Middle frontal gyrus (tissue), 1 donor: ENCODE data around the gene SERPINB3.
"Not testable (repeated sequence)": the region's sequence is repeated elsewhere in the genome, so short reads cannot be mapped to it uniquely, and the experiment has no call there.

Source experiments
- DNase-seq: peaks from one replicate; pipeline ENCODE4 v3.0.0-alpha.2; 2015; ENCODE audit warnings: low spot score; ENCODE audit errors: extremely low spot score

Gene SERPINB3

GRCh38 chr18:63661750-63662149 lies at the start of gene SERPINB3:
TSS of gene SERPINB3 (minus strand) at chr18:63661893. CDS start at chr18:63661216, 677 bp downstream.
- DNase-seq, result not testable (repeated sequence)

DNA sequence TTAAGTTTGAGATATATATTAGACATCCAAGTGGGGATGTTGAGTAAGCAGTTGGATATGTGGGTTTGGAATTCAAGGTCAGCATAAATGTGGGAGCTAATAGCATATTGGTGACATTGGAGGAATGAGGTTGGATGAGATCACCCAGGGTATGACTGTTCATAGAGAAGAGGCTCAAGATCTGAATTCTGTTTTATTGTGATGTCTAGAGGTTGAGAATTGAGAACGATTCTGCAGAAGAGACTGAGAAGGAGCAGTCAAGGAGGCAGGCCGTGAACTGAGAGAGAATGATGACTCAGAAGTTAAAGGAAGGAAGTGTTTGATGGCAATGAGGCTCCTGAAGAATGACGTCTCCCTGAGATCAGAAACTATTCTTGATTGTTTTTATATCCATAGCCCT lies 47.0 kb upstream of the SERPINB3 start:
- no peak for DNase-seq

DNA sequence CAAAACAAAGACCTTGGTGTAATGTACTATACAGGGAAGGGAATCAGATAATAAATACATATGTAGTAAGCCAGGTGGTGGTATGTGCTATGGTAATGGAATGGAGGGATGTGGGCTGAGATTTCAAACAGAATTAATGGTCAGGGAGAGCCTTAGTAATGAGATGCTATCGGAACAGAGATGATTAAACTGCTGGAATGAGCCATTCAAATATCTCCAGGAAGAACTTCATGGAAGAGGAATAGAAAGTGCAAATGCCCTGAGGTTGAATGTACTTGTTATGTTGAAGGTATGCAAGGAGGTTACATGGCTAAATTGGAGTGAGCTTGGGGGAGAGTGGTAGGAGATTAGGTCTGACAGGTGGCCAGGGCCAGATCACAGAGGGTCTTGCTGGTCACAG lies 46.1 kb upstream of the SERPINB3 start:
- no peak for DNase-seq

- DNase-seq, result no peak
Measured at GRCh38 chr18:63705401-63705800, 43.7 kb upstream of the SERPINB3 start.

GRCh38 chr18:63702660-63703059 lies 41.0 kb upstream of the SERPINB3 start, which contains the start of gene SERPINB11:
TSS of gene SERPINB11 (plus strand) at chr18:63702960. CDS start at chr18:63710194, 7,234 bp downstream.
- no peak for DNase-seq

GRCh38 chr18:63701952-63702351 lies 40.3 kb upstream of the SERPINB3 start:
- DNase-seq, result no peak

DNA sequence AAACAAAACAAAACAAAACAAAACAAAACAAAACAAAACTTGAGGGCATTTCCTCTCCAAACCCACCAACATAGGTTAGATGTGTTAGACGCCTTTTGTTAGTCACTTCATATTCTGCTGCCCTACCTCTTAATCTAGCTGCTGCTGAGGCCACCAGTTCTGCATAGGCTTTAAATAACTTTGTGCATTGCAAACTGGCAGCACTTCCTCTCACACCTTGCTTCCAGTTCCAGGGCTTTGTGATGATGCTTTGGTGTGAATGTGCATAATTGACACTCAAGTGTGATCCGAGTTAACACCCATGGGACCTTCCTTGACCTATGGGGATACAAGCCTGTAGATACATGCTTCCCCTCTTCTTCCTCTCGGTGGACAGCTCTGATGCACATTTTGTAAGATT lies 38.8 kb upstream of the SERPINB3 start:
- DNase-seq, result no peak

DNA sequence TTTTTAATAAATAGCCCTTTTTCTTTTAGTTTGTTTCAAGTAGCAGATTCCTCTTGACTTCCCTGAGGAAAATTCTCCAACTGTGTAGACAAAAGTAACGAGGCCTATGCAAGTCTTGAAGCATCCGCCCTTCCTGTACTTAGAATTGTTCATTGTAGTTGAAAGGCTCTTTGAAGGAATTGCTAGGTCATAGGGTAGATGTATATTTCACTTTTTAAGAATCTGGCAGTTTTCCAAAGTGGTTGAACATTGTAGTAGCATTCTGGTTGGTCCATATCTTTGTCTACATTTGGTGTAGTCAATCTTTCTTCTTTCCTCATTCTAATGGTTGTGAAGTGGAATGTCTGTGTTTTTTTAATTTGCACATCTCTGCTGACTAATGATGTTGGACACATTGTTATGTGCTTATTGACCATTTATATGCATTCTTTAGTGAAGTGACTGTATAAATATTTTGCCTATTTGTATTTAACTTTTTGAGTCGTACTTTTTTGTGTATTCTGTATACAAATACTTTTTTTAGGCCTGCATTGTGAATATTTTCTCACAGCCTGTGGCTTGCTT lies 35.5 kb upstream of the SERPINB3 start:
- DNase-seq, result no peak

- DNase-seq, result no peak
Measured at GRCh38 chr18:63689064-63689463, 27.4 kb upstream of the SERPINB3 start.

DNA sequence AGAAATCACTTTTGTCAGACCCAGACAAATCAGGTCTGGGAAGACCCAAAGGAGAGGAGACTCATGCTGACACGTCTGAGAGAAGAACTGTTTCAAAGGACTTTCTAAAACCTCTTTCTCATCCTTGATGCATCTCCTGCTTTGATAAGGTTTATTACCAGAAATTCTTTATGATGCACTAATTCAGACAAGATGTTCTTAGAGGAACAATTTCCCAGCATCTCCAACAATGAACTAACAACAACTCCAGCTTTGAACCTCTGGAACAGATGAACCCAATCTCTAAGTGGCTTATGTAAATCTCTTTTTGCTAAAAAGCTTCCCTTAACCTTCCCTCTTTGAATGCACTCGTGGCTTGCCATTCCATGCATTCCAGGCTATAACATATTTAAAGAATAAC lies 25.2 kb upstream of the SERPINB3 start:
- DNase-seq, result no peak

DNA sequence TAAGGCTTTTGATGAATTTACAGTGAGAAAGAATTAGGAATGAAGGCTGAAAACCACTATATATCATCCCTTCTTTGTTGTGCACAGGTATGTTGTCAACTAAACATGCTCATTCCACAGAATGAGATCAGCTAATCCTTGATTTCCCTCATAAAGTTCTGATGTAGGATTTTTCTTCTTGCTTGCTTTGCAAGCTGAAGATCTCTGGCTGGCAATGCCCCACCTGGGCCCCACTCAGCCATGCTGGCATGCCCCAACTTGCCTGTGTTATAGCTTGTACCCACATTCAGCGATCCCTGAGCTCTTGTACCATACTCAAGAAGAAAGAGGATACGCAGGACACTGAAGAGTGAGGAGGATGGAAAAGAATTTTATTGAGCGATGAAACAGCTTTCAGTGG lies 23.0 kb upstream of the SERPINB3 start:
- no peak for DNase-seq

- no peak for DNase-seq
Measured at GRCh38 chr18:63683890-63684289, 22.2 kb upstream of the SERPINB3 start.

DNA sequence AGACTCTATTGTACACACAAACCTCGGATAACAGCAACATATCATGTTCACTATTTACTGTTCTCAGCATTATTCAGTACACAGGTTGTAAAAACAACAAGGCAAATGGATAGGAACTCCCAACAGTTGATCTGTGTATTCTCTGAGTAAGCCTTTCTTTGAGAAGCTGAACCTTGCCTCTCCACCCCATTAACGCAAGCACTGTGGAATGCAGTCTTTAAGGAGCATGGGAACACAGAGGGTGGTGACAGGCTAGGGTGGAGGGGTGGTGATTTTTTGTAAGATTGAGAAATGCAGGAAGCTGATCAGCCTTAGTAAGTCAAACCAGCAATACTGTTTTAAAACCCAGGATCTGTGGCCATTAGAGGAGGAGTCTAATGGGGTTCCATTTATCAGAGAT lies 21.5 kb upstream of the SERPINB3 start:
- no peak for DNase-seq

- no peak for DNase-seq
Measured at GRCh38 chr18:63681449-63682340, 20.0 kb upstream of the SERPINB3 start.

GRCh38 chr18:63679820-63680606 lies 18.3 kb upstream of the SERPINB3 start:
- DNase-seq, result no peak

DNA sequence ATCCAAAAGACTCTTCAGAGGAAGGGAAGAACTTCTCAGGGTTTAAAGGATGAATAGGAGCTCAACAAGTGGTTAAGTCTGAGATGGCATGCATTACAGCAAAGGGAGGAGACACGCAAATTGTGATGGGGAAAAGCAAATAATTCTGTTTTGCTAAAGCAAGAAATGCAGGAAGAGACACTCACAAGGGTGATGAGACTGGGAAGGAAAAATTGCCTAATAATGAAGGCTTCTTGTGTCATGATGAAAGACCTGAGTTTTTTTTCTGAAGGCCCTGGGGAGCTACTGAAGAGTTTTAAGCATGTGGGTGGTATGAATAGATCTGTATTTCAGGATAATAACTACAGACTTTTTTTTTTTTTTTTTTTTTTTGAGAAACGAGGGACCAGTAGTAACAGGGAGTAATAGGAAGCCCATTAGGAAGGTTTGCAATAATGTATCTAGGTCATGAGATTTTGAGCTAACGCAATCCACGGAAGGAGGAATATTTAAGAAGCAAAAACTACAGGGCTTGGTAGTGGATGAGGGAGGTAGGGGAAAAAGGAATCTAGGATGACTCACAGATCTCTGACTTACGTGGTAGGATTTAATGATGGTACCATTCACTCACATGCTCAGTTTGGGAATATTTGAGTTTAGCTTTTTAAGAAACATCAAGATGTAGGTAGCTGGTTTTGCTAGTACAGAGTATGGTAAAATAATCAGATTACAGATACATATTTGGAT lies 16.0 kb upstream of the SERPINB3 start:
- DNase-seq, result no peak

- DNase-seq, result no peak
Measured at GRCh38 chr18:63676526-63677323, 15.0 kb upstream of the SERPINB3 start.

GRCh38 chr18:63664571-63664970 lies 2.9 kb upstream of the SERPINB3 start:
- DNase-seq, result no peak

- not testable (repeated sequence) for DNase-seq
Measured at GRCh38 chr18:63658920-63659319, 2.8 kb downstream of the SERPINB3 start.

GRCh38 chr18:63650271-63650670 lies 11.4 kb downstream of the SERPINB3 start:
- not testable (repeated sequence) for DNase-seq
